Esophagus mucosa (tissue), 1 donor: ENCODE measurements around the gene TAF1A. TPM values are rescaled to one million over a fixed set of nuclear protein-coding genes. Genes with fewer than 3 reads are reported as not detected.

Experiments
- ATAC-seq: fragments of 200-7000 bp; cut with Tn5 transposase; one replicate; pipeline ENCODE4 v1.9.1; 2020
- total RNA-seq: library from RNA; stranded (reverse); gene quantifications from one replicate; pipeline ENCODE4 v1.2.4, GENCODE V29; 2023
- donor health status: DM: yes; HTN: yes; CAD: no.

TAF1A gene
- total RNA-seq, 1 donor from 2014 or later: 4.8 TPM

DNA sequence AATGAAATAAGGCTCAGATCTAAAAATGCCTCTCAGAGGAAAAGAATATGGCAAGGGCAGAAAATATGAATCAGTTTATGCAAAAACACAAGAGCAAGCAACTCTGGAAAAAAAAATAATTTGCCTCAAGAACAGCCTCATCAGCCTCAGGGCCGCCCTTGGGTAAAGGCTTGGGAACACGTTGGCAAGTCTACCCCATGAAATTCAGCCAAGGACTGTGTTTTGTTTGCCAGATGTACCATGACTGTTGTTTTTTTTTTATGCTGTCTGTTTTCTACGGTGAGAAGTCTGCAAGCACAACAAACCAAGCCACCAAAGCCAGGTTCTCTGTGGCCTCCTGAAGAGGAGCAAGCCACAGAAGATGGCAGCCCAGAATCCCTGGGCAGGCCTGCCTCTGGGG, 59.8 kb downstream of the TAF1A start:
- no peak for ATAC-seq

DNA sequence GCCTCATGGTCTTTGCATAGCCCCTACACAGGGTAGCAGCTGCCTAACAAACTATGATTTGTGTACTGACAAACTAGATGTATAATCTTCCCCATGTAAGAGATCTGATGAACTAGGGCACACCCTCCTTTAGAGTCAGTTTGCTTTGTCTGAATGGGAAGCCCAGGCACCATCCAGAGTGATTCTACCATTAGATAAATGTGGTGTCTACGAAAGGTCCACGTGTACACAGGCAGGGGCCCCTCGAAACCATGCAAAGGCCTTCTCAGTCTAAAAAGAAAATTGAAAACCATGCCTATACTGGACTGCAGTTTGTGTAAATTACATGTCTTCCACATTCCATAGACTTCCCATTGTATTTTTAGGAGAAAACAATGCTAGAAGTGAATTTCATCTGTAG, 60.6 kb downstream of the TAF1A start:
- ATAC-seq: no peak

DNA sequence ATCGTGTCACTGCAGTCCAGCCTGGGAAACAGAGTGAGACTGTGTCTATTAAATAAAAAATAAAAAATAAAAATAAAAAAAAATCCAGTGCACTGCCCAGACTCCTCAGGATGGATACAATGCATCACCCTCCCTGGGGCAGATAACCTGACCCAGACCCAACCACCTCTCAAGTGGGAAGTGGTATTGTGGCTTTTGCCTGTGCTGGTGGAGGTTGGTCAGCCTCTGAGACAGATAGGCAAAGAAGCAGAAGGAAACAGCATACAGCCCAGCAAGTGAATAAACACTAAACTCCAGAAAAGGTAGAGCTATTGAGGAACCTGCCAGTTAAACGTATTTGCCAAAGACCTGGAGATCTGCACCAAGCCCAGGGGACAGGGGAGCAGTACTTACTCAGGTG, 63.8 kb downstream of the TAF1A start:
- ATAC-seq: no peak

DNA sequence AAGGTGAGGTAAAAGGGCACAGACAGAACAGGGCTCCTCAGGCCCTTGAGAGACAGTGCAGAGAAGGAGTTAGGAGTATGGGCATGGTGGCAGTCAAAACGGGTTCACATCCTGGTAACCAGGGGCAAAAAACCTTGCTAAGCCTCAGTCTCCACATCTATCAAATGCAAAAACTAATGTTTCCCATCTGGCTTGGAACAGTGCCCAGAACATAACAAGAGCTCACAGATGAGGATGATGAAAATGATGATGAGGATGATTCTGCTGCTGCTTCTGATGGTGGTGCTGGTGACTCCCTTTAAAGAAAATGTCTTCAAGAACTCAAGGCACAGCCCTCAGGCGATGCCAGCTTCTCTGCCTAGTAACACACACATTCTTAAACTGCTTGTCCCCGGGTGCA, 65.9 kb downstream of the TAF1A start:
- ATAC-seq: no peak

GRCh38 chr1:222522105-222522915, 67.4 kb downstream of the TAF1A start:
- peak; percentile 47 for ATAC-seq

GRCh38 chr1:222521299-222522104, 68.2 kb downstream of the TAF1A start:
- peak; percentile 100 for ATAC-seq

Other genes starting within 250 kb of the TAF1A start
- 0.08 TPM for gene HHIPL2, start 41.8 kb downstream of the TAF1A start, total RNA-seq
- 26.5 TPM for gene MIA3, start 28.2 kb upstream of the TAF1A start, total RNA-seq
- gene AIDA, start 122.6 kb upstream of the TAF1A start, total RNA-seq: 29.2 TPM
- 41.4 TPM for gene BROX, start 122.6 kb upstream of the TAF1A start, total RNA-seq
- gene FAM177B, start 147.3 kb upstream of the TAF1A start, total RNA-seq: 0.64 TPM
- gene DISP1, start 225.1 kb upstream of the TAF1A start, total RNA-seq: 1.4 TPM